ENCODE measurements around the gene PNISR.
A peak's percentile ranks its signal among the peaks of the same experiment; 100 is the strongest.
"Not testable (repeated sequence)": the region's sequence is repeated elsewhere in the genome, so short reads cannot be mapped to it uniquely, and the experiment has no call there.

The PNISR gene, protein sequence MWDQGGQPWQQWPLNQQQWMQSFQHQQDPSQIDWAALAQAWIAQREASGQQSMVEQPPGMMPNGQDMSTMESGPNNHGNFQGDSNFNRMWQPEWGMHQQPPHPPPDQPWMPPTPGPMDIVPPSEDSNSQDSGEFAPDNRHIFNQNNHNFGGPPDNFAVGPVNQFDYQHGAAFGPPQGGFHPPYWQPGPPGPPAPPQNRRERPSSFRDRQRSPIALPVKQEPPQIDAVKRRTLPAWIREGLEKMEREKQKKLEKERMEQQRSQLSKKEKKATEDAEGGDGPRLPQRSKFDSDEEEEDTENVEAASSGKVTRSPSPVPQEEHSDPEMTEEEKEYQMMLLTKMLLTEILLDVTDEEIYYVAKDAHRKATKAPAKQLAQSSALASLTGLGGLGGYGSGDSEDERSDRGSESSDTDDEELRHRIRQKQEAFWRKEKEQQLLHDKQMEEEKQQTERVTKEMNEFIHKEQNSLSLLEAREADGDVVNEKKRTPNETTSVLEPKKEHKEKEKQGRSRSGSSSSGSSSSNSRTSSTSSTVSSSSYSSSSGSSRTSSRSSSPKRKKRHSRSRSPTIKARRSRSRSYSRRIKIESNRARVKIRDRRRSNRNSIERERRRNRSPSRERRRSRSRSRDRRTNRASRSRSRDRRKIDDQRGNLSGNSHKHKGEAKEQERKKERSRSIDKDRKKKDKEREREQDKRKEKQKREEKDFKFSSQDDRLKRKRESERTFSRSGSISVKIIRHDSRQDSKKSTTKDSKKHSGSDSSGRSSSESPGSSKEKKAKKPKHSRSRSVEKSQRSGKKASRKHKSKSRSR

DNA sequence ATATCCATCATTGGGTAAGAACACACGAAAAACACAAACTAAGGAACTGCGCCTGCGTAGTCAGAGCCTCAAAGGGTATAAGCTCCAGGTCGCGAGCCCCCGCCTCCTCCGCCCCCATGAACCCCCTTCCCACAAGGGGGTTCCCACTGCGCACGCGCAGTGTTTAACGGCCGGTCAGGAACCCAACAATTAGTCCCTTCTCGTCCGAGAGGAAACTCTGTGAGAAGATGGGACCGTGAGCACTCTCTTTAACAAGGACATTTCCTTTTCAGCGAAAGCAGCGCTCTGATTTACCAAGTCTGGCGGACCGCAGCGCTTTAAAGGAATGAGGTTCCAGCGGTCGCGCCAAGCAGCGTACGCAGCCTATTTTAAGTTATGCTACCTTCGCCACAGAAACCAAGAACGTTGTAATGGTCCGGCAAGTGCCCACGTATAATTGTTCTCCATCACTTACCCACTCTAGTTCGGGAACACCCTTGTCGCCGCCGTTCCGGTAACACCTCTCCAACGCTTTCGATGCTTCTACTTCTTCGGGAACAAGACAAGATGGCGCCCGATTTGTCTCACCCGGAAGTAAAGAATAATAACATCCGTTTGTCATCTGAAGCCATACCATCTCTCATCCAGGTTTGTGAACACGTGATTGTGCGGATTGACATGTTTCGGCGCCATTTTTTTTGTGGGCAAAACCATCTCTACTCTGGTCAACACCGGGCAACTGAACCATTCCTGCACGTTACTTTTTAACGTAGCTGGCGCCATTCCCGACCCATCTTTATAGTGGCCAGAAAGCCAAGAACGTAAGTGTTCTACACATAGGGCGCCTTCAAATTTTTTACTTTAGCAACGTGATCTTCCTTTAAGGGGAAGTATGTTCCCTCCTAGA, at the start of gene PNISR:
TSS of gene PNISR (minus strand) at position 548 of the 886 bp plus-strand sequence. CDS start 10,649 bp downstream, outside the sequence.
- TF ChIP-seq, protein P1, sequence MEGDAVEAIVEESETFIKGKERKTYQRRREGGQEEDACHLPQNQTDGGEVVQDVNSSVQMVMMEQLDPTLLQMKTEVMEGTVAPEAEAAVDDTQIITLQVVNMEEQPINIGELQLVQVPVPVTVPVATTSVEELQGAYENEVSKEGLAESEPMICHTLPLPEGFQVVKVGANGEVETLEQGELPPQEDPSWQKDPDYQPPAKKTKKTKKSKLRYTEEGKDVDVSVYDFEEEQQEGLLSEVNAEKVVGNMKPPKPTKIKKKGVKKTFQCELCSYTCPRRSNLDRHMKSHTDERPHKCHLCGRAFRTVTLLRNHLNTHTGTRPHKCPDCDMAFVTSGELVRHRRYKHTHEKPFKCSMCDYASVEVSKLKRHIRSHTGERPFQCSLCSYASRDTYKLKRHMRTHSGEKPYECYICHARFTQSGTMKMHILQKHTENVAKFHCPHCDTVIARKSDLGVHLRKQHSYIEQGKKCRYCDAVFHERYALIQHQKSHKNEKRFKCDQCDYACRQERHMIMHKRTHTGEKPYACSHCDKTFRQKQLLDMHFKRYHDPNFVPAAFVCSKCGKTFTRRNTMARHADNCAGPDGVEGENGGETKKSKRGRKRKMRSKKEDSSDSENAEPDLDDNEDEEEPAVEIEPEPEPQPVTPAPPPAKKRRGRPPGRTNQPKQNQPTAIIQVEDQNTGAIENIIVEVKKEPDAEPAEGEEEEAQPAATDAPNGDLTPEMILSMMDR (IDR thresholded peaks at IDR 0.05; ENCODE audit: low read depth, low read length), result no peak
- H3K9me3 ChIP-seq (ENCODE audit: severe bottlenecking), result no peaks in the 10 kb centered on the region
- peak within 1 kb of the TSS; percentile 92 for H3K27ac ChIP-seq
- no peaks in the 10 kb centered on the region for H3K27me3 ChIP-seq (ENCODE audit: insufficient read depth, low read depth, severe bottlenecking)
- H3K36me3 ChIP-seq, result peaks cover 31% of the 10 kb centered on the region
- peak within 1 kb of the TSS; percentile 99 for H3K4me3 ChIP-seq (ENCODE audit: low read depth, low read length)
- DNase-seq, result peak; percentile 93

DNA sequence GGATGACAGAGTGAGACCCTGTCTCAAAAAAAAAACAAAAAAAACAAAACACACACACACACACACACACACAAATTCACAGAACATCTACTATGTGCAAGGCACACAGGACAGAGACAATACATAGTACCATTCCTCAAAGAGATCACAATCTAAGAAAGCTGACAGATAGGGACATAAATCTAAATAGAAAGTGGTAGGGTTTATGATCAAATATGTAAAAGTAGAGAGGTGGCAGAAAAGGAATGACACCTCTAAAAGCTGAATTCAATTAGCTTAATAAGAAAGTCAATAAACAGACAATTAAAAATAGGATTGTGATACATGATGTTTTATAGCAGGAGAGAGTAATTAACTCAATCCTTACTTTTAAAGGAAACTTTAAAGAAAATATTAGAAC, 48.6 kb upstream of the PNISR start:
- no peak overlapping the region for H3K27ac ChIP-seq
- DNase-seq, result no peak

DNA sequence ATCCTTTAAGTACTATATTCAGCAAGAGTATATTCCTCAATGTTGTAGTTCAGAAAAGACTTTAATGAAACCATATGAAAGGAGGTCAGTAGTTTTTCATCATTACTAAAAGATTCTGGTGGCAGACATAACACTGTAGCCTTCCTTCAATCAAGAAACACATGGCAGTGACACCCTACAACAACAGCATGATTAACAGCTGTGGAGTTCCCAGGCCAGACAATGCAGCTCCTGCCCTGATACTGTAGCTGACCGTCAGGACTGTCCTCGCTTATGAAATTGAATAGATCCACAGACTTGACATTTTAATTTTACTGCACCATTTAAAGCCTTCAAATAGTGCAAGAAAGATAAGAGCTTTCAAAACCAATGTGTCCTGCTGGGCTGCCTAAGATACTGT, 46.5 kb upstream of the PNISR start:
- TF ChIP-seq, protein P1 (IDR thresholded peaks at IDR 0.05; ENCODE audit: low read depth, low read length), result no peak
- H3K27me3 ChIP-seq (ENCODE audit: insufficient read depth, low read depth, severe bottlenecking), result no peaks in the 10 kb centered on the region
- H3K4me3 ChIP-seq (ENCODE audit: low read depth, low read length), result no peak overlapping the region
- peaks cover 7% of the 10 kb centered on the region for H3K36me3 ChIP-seq
- H3K9me3 ChIP-seq (ENCODE audit: severe bottlenecking), result no peaks in the 10 kb centered on the region
- DNase-seq, result no peak
- H3K27ac ChIP-seq, result no peak overlapping the region

More for the DNA sequence above, 48.6 kb upstream of the PNISR start:
- Histone ChIP-seq H3K27me3 (ENCODE audit: insufficient read depth, low read depth, severe bottlenecking) (no peaks in the 10 kb centered on the region), H3K4me3 (ENCODE audit: low read depth, low read length) (no peak overlapping the region), H3K9me3 (ENCODE audit: severe bottlenecking) (no peaks in the 10 kb centered on the region), H3K36me3 (peaks cover 7% of the 10 kb centered on the region)
- TF ChIP-seq, protein P1 (IDR thresholded peaks at IDR 0.05; ENCODE audit: low read depth, low read length), result no peak

DNA sequence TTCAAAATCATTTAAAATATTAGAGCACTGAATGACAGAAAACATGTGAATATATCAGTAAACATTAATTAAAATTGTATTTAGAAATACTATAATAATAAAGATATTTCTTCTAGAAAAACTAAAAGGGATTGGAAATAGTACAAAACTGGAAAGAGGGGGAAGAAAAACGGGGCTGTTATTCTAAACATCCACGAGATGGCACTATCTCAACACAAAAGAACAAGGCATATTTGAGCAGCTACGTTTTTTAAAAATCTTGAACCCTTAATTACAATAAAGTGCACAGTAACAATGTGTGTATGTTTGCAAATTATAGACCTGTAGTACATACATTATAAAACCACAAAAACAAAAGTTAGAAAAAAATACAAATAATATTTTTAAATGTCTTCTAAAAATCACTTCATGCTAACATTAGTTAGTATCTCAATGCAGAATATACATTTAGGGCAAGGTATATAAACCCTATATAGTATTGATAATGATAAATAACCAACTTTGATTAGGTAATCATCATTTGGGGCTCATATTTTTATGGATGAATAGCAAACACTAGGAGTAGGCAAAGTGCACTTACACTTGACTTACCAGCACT, 42.5 kb upstream of the PNISR start:
- Histone ChIP-seq H3K27me3 (ENCODE audit: insufficient read depth, low read depth, severe bottlenecking) (no peaks in the 10 kb centered on the region), H3K36me3 (no peaks in the 10 kb centered on the region), H3K4me3 (ENCODE audit: low read depth, low read length) (no peak overlapping the region), H3K27ac (no peak overlapping the region), H3K9me3 (ENCODE audit: severe bottlenecking) (no peaks in the 10 kb centered on the region)
- DNase-seq, result no peak
- TF ChIP-seq, protein P1 (IDR thresholded peaks at IDR 0.05; ENCODE audit: low read depth, low read length), result peak; percentile 28; the same call in 1 of the 2 replicates

DNA sequence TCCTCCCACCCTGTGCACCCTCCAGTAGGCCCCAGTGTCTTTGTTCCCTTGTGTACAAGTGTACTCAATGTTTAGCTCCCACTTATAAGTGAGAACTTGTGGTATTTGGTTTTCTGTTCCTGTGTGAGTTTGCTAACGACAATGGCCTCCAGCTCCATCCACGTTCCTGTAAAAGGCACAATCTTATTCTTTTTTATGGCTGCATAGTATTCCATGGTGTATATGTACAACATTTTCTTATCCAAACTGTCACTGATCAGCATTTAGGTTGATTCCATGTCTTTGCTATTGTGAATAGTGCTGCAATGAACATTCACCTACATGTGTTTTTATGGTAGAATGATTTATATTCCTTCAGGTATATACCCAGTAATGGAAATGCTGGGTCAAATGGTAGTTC, 34.0 kb upstream of the PNISR start:
- H3K4me3 ChIP-seq (ENCODE audit: low read depth, low read length); H3K36me3 ChIP-seq; DNase-seq; H3K27me3 ChIP-seq (ENCODE audit: insufficient read depth, low read depth, severe bottlenecking); H3K27ac ChIP-seq; H3K9me3 ChIP-seq (ENCODE audit: severe bottlenecking): not testable (repeated sequence)
